ENCODE measurements around the gene RECK.
A peak's percentile ranks its signal among the peaks of the same experiment; 100 is the strongest.

GRCh38 chr9:36023260-36024048 is 13.3 kb upstream of the RECK start:
- peak; percentile 95 for TF ChIP-seq CTCF (conservative IDR thresholded peaks at IDR 0.05)
- TF ChIP-seq ZFX (IDR thresholded peaks at IDR 0.05), result no peak
